DND-41 (cell line): ENCODE data around the gene STK32B.
"Not testable (repeated sequence)": the region's sequence is repeated elsewhere in the genome, so short reads cannot be mapped to it uniquely, and the experiment has no call there.

Experiments
- CTCF ChIP-seq: IDR thresholded peaks from 2 replicates; pipeline ENCODE4 v1.5.1; 2012; ENCODE audit warnings: borderline replicate concordance, low read length, moderate library complexity, mild to moderate bottlenecking; ENCODE audit not compliant: poor library complexity, severe bottlenecking; ENCODE audit errors: extremely low read depth
- EZH2 ChIP-seq: IDR thresholded peaks from 3 replicates; pipeline ENCODE4 v1.6.1; 2012; ENCODE audit warnings: borderline replicate concordance, low read depth, mild to moderate bottlenecking, moderate library complexity, low read length, inconsistent platforms; ENCODE audit not compliant: severe bottlenecking

DNA sequence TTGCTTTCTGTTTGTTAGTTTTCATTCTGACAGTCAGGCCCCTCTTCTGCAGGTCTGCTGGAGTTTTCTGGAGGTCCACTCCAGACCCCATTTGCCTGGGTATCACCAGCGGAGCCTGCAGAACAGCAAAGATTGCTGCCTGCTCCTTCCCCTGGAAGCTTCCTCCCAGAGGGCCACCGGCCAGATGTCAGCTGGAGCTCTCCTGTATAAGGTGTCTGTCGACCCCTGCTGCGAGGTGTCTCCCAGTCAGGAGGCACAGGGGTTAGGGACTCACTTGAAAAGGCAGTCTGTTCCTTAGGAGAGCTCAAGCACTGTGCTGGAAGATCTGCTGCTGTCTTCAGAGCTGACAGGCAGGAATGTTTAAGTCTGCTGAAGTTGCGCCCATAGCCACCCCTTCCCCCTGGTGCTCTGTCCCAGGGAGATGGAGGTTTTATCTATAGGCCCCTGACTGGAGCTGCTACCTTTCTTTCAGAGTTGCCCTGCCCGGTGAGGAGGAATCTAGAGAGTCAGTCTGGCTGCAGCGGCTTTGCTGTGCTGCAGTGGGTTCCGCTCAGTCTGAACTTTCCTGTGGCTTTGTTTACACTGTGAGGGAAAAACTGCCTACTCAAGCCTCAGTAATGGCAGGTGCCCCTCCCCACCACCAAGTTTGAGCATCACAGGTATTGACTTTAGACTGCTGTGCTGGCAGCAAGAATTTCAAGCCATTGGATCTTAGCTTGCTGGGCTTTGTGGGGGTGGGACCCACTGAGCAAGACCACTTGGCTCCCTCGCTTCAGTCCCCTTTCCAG lies 246.9 kb downstream of the STK32B start:
- not testable (repeated sequence) for TF ChIP-seq CTCF, EZH2
